ENCODE measurements around the gene ASB8. TPM values are rescaled to one million over a fixed set of nuclear protein-coding genes. Genes with fewer than 3 reads are reported as not detected.
A peak's percentile ranks its signal among the peaks of the same experiment; 100 is the strongest.
"Not testable (repeated sequence)": the region's sequence is repeated elsewhere in the genome, so short reads cannot be mapped to it uniquely, and the experiment has no call there.

Gene ASB8
- total RNA-seq, 1 experiment from 2014 or later: 34.4 TPM

GRCh38 chr12:48157889-48158370 is 615 bp upstream of the ASB8 start:
- BruUV-seq (replicated peaks): TSS peak; percentile 37
- no peak overlapping the region for H3K27ac ChIP-seq (ENCODE audit: low read length)
- DNase-seq: no peak
- CTCF ChIA-PET: no interaction called here
- peak overlapping the region; percentile 78 for H3K9ac ChIP-seq (ENCODE audit: low read length)
- no peaks in the 10 kb centered on the region for H3K9me2 ChIP-seq (replicated peaks; ENCODE audit: low read length)
- H2AFZ ChIP-seq (ENCODE audit: low read length): peak overlapping the region; percentile 97
- no peaks in the 10 kb centered on the region for H3K9me3 ChIP-seq (ENCODE audit: low read length)
- intact Hi-C loops (cut with micrococcal nuclease): loop anchor here (2.0 kb wide), 1 partner anchor 53 kb away; no protein-coding TSS in a partner anchor
- H3K27me3 ChIP-seq (ENCODE audit: low read length): no peaks in the 10 kb centered on the region
- POLR2A ChIA-PET (ENCODE audit: unreplicated experiment): no interaction called here
- H3K36me3 ChIP-seq (ENCODE audit: low read depth, low read length): no peaks in the 10 kb centered on the region
- peak overlapping the region; percentile 88 for H3K4me3 ChIP-seq (ENCODE audit: low read length)
- H3F3A ChIP-seq (ENCODE audit: low read length, unreplicated experiment): no peaks in the 10 kb centered on the region
- TF ChIP-seq EZH2 (IDR thresholded peaks at IDR 0.05; ENCODE audit: low read length, unreplicated experiment) (no peak), CTCF (conservative IDR thresholded peaks at IDR 0.05; ENCODE audit: low read depth, low read length) (no peak), EZH2phosphoT487 (IDR thresholded peaks at IDR 0.05; ENCODE audit: borderline replicate concordance, low read length) (no peak)
- peak overlapping the region; percentile 96 for H3K4me2 ChIP-seq (ENCODE audit: low read length)
- ATAC-seq: no peak
- H3K4me1 ChIP-seq (ENCODE audit: insufficient read depth, low read length): peaks cover 14% of the 10 kb centered on the region
- no peaks in the 10 kb centered on the region for H4K20me1 ChIP-seq (ENCODE audit: low read length)
- H3K79me2 ChIP-seq (ENCODE audit: low read length): peaks cover 15% of the 10 kb centered on the region

- Histone ChIP-seq H3K36me3 (ENCODE audit: low read depth, low read length) (peaks cover 5% of the 10 kb centered on the region; the same call in 1 of the 2 replicates), H3K27ac (ENCODE audit: low read length) (no peak overlapping the region), H3K4me3 (ENCODE audit: low read length) (peak overlapping the region; percentile 88), H3K9me3 (ENCODE audit: low read length) (no peaks in the 10 kb centered on the region), H3K9me2 (replicated peaks; ENCODE audit: low read length) (no peaks in the 10 kb centered on the region), H3K4me2 (ENCODE audit: low read length) (peak overlapping the region; percentile 96), H3K4me1 (ENCODE audit: insufficient read depth, low read length) (peaks cover 14% of the 10 kb centered on the region), H3K9ac (ENCODE audit: low read length) (peak overlapping the region; percentile 78), H3K79me2 (ENCODE audit: low read length) (peaks cover 15% of the 10 kb centered on the region), H2AFZ (ENCODE audit: low read length) (peak overlapping the region; percentile 97), H3K27me3 (ENCODE audit: low read length) (no peaks in the 10 kb centered on the region), H4K20me1 (ENCODE audit: low read length) (no peaks in the 10 kb centered on the region), H3F3A (ENCODE audit: low read length, unreplicated experiment) (no peaks in the 10 kb centered on the region)
- no peak for TF ChIP-seq CTCF (conservative IDR thresholded peaks at IDR 0.05; ENCODE audit: low read depth, low read length)
- no peak for TF ChIP-seq EZH2 (IDR thresholded peaks at IDR 0.05; ENCODE audit: low read length, unreplicated experiment)
- TF ChIP-seq EZH2phosphoT487 (IDR thresholded peaks at IDR 0.05; ENCODE audit: borderline replicate concordance, low read length): no peak
- ATAC-seq (no peak), DNase-seq (no peak)
- CTCF ChIA-PET: interaction anchor here (0.6 kb wide), 1 partner anchor 19 kb away, joined by 5 read pairs; no protein-coding TSS in a partner anchor
- intact Hi-C loops (cut with micrococcal nuclease): loop anchor here (2.0 kb wide), 1 partner anchor 52 kb away; no protein-coding TSS in a partner anchor
- POLR2A ChIA-PET (ENCODE audit: unreplicated experiment): interaction anchor here (0.6 kb wide), 1 partner anchor 50 kb away, joined by 5 read pairs; no protein-coding TSS in a partner anchor
- no TSS peak for BruUV-seq (replicated peaks)
These were observed 680 bp downstream of the ASB8 start for GRCh38 chr12:48156652-48157017.

DNA sequence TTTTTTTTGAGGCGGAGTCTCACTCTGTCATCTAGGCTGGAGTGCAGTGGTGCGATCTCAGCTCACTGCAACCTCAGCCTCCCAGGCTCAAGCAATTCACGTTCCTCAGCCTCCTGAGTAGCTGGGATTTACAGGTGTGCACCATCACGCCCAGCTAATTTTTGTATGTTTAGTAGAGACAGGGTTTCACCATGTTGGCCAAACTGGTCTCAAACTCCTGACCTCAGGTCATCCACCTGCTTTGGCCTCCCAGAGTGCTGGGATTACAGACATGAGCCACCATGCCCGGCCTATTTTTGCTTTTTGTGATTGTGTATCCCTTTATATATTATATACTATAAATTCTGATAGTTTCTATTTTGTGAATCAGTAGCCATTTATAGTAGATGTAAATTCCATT is 1.5 kb downstream of the ASB8 start:
- H3K4me3 ChIP-seq (ENCODE audit: low read length); H3F3A ChIP-seq (ENCODE audit: low read length, unreplicated experiment); H3K4me2 ChIP-seq (ENCODE audit: low read length); H4K20me1 ChIP-seq (ENCODE audit: low read length); POLR2A ChIA-PET (ENCODE audit: unreplicated experiment); H3K36me3 ChIP-seq (ENCODE audit: low read depth, low read length); DNase-seq; H3K9ac ChIP-seq (ENCODE audit: low read length); H3K9me3 ChIP-seq (ENCODE audit: low read length); H3K27ac ChIP-seq (ENCODE audit: low read length); ATAC-seq; CTCF ChIA-PET; H3K27me3 ChIP-seq (ENCODE audit: low read length); BruUV-seq (replicated peaks); H2AFZ ChIP-seq (ENCODE audit: low read length); H3K9me2 ChIP-seq (replicated peaks; ENCODE audit: low read length): not testable (repeated sequence)
- intact Hi-C loops (cut with micrococcal nuclease): loop anchor here (2.0 kb wide), 1 partner anchor 51 kb away; no protein-coding TSS in a partner anchor
- peaks cover 14% of the 10 kb centered on the region for H3K4me1 ChIP-seq (ENCODE audit: insufficient read depth, low read length)
- H3K79me2 ChIP-seq (ENCODE audit: low read length): peaks cover 15% of the 10 kb centered on the region
